ENCODE data around the gene KCNE5.
"Not testable (repeated sequence)": the region's sequence is repeated elsewhere in the genome, so short reads cannot be mapped to it uniquely, and the experiment has no call there.

The KCNE5 gene, protein sequence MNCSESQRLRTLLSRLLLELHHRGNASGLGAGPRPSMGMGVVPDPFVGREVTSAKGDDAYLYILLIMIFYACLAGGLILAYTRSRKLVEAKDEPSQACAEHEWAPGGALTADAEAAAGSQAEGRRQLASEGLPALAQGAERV

GRCh38 chrX:109624641-109625616 lies at the start of gene KCNE5:
Gene KCNE5 (minus strand): TSS chrX:109625172. CDS start chrX:109625020, 152 bp downstream.
- DNase-seq: no peak

DNA sequence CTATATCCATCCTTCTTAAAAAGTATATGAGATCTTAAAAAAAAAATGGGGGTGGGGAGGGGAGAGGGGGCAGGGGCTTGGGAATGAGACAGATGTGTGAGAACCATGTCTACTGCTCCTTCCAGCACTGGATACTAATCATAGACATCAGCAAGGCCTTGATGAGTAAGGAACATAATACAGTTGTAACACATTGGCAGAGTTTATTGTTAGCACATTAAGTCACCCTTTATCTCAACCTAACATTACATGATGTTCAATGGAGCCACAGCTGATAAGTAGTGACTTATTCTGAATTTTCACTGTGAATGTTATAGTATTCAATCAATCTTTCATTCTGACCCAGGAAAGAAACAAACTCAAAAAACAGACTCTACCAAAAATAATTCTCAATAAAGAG lies 47.3 kb upstream of the KCNE5 start:
- DNase-seq: no peak

DNA sequence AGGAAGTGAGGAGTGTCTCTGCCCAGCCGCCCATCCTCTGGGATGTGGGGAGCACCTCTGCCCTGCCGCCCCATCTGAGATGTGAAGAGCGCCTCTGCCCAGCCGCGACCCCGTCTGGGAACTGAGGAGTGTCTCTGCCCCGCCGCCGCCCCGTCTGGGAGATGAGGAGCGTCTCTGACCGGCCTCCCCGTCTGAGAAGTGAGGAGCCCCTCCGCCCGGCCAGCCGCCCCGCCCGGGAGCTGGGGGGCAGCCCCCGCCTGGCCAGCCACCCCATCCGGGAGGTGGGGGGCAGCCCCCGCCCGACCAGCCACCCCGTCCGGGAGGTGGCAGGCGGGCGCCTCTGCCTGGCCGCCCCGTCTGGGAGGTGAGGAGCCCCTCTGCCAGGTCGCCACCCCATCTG lies 46.2 kb upstream of the KCNE5 start:
- DNase-seq: not testable (repeated sequence)

DNA sequence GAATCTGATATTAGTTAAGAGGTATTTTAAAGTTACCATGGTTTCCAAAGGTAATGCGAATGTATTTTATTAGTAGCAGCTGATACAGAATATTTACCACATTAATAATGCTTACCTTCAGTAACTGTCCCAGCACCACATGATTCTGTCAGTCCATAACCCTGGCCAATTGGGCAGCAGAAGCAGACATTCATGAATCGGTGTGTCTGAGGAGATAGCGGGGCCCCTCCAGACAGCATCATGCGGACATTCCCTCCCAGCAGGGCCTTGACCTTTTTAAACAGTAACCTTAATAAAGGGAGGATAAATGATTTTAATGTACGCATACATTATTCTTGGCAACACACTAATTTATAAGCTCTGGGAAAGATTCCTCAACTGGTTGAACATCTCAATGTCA lies 43.0 kb upstream of the KCNE5 start:
- DNase-seq: no peak

DNA sequence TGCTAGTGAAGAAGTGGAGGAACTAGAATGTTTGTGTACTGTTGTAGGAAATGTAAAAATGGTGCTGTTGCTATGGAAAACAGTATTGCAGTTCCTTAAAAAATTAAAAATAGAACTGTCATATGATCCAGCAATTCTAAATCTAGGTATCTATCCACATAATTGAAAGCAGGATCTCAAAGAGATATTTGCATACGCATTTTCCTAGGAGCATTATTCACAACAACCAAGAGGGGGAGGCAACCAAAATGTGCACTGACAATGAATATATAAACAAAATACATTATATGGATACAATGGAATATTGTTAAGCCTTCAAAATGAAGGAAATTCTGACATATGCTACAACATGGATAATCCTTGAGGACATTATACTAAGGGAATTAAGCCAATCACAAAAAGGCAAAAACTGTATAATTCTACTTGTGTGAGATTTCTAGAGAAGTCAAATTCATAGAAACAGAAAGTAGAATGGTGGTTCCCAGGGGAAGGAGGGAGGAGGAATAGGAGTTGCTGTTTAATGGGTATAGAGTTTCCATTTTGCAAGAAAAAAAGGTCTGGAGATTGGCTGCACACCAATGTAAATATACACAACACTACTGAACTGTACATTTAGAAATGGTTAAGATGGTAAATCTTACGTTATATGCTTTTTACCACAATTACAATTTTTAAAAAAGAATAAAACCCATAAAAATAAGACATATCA lies 35.6 kb upstream of the KCNE5 start:
- no peak for DNase-seq

GRCh38 chrX:109658391-109658790 lies 33.4 kb upstream of the KCNE5 start:
- DNase-seq: no peak

GRCh38 chrX:109657364-109657763 lies 32.4 kb upstream of the KCNE5 start:
- not testable (repeated sequence) for DNase-seq

- no peak for DNase-seq
Observed at GRCh38 chrX:109656774-109657173, 31.8 kb upstream of the KCNE5 start.

GRCh38 chrX:109655502-109656201 lies 30.7 kb upstream of the KCNE5 start:
- no peak for DNase-seq

DNA sequence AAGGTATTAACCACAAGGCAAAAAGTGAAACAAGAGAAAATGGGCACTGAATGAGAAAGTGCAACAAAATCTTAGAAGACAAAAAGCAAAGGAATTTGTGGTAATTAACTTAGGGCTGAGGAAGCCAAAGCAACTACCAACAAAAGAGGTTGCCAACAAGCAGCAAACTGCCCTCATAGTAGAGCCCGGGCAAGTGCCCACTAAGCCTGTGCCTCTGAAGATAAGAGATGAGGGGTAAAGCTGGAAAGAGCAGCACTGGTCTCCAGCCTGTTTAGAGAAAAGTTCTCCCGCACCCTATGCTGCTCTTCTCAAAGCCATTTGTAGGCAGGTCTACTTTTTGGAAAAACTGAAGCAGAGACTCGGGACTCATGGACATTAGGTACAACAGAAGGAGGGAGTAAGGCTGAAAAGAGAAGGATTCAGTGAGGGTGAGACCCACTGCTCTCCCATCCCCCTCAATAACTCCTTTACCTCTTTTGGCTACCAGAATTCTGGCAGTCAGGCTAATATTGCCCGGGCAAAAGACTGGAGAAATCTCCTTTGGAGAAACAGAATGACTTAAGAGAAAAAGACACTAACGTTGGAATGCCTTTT lies 29.6 kb upstream of the KCNE5 start:
- DNase-seq: no peak

- not testable (repeated sequence) for DNase-seq
Observed at GRCh38 chrX:109644671-109645070, 19.7 kb upstream of the KCNE5 start.

GRCh38 chrX:109643687-109644086 lies 18.7 kb upstream of the KCNE5 start:
- DNase-seq: no peak

DNA sequence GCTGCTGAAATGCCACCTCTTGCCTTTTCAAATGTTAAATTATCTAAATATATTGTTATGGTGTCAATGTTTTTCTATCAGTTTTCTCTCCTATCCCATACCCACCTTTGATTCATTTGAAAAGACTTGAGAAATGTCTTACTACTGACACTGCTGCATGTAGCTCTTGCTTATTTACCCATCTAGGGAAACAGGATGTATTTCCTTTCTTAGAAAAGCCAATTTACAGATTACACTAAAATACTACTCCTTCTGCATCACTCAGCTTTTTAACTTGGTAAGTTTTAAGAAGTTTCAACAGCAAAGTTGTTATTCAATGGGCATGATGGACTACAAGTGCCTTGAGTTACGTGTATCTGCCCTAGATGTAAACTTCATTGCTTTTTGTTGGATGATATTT lies 13.2 kb upstream of the KCNE5 start:
- DNase-seq: no peak

DNA sequence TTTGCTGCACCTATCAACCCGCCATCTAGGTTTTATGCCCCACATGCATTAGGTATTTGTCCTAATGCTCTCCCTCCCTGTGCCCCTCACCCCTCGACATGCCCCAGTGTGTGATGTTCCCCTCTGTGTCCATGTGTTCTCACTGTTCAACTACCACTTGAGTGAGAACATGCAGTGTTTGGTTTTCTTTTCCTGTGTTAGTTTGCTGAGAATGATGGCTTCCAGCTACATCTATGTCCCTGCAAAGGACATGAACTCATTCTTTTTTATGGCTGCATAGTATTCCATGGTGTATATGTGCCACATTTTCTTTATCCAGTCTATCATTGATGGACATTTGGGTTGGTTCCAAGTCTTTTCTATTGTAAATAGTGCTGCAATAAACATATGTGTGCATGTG lies 12.5 kb upstream of the KCNE5 start:
- DNase-seq: not testable (repeated sequence)

- DNase-seq: no peak
Observed at GRCh38 chrX:109635146-109635545, 10.2 kb upstream of the KCNE5 start.

- DNase-seq: no peak
Observed at GRCh38 chrX:109632906-109633504, 8.0 kb upstream of the KCNE5 start.

DNA sequence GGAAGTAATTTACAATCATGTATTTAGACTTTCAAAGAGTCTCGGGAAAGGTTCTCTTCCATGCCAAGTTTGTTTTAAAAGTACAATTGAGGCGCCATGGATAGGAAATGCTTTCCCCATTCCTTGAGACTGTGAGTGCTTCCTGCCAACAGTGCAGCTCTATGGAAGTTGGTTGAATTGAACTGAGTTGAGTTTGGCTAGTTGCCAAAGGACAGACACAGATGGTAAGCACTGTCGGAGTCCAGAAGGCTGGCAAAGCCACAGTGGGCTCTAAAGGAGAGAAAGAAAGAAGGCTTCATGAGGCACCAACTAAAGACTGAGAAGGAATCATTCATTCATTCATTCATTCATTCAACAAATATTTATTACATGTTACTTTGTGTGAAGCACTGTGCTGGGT lies 4.3 kb upstream of the KCNE5 start:
- no peak for DNase-seq

GRCh38 chrX:109626637-109627036 lies 1.7 kb upstream of the KCNE5 start:
- no peak for DNase-seq

- DNase-seq: no peak
Observed at GRCh38 chrX:109623997-109624396, 975 bp downstream of the KCNE5 start.

GRCh38 chrX:109622270-109622669 lies 2.7 kb downstream of the KCNE5 start:
- DNase-seq: no peak

DNA sequence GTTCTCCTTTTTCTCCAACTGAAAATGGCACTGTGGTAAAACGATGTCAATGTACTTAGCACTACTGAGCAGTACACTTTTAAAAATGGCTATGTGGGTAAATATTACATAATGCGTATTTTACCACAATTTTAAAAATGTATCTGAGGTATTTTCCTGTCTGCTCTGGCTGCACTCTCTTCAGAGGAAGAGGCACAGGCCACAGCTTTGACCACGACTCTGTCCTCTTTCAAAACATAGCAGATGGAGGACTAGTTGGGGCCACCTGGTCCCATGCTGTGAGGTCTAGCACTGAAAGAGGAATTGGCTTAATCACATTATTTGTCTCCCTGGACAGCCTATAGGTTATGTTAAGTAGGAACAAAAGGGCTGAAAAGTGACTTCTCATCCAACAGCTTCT lies 5.2 kb downstream of the KCNE5 start:
- DNase-seq: no peak

DNA sequence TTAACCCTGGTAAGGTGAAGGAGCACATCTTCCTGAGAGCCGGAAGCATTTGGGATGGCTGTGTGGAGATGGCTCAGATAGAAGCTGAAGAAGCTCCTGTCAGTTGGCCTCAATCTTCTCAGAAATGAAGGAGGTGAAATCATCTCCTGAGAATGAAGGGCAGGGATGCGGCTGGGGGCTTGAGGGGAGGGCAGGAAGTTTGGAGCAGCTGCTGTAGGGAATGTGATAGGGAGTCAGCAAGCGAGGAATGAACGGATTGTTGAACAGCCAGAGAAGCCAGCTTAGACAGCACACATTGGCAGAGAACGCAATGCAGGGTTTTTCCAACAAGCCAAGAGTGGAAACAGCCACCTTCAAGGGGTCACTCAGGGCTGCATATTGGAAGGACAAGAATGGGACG lies 10.0 kb downstream of the KCNE5 start:
- DNase-seq: no peak
